Activated naive CD8-positive, alpha-beta T cell treated with anti-CD3 and anti-CD28 coated beads, Interleukin-2, amount 50 U/mL, for 24 hours (primary cell): ENCODE data around the gene LIPT2.

Experiments used
- ATAC-seq: fragments of 150-1000 bp; cut with Tn5 transposase; one replicate; pipeline ENCODE4 v1.10.0; 2021
- DNase-seq: peaks from one replicate; pipeline ENCODE4 v3.0.0; 2021
- H3K27ac Mint-ChIP-seq: one replicate; pipeline ENCODE4 v1.8.0; 2021; ENCODE audit warnings: mild to moderate bottlenecking, mixed read lengths
- H3K27me3 Mint-ChIP-seq: one replicate; pipeline ENCODE4 v1.8.0; 2021; ENCODE audit warnings: mixed read lengths
- H3K36me3 Mint-ChIP-seq: one replicate; pipeline ENCODE4 v1.8.0; 2021; ENCODE audit warnings: low read depth, mixed read lengths
- H3K4me1 Mint-ChIP-seq: one replicate; pipeline ENCODE4 v1.8.0; 2021; ENCODE audit warnings: mixed read lengths
- H3K4me3 Mint-ChIP-seq: one replicate; pipeline ENCODE4 v1.8.0; 2021; ENCODE audit warnings: mild to moderate bottlenecking, moderate library complexity, mixed read lengths
- H3K9me3 Mint-ChIP-seq: one replicate; pipeline ENCODE4 v1.8.0; 2021; ENCODE audit warnings: mixed read lengths

The LIPT2 gene

GRCh38 chr11:74480688-74481417, 12.7 kb downstream of the LIPT2 start:
- no peak overlapping the region for H3K27ac Mint-ChIP-seq
- DNase-seq (no peak), ATAC-seq (no peak)
- no peaks in the 10 kb centered on the region for H3K4me1 Mint-ChIP-seq
- H3K27me3 Mint-ChIP-seq = no peaks in the 10 kb centered on the region
- H3K9me3 Mint-ChIP-seq = no peaks in the 10 kb centered on the region
- no peak overlapping the region for H3K4me3 Mint-ChIP-seq
- no peaks in the 10 kb centered on the region for H3K36me3 Mint-ChIP-seq

- Mint-ChIP-seq H3K4me3 (no peak overlapping the region), H3K27ac (no peak overlapping the region), H3K36me3 (no peaks in the 10 kb centered on the region), H3K9me3 (no peaks in the 10 kb centered on the region), H3K4me1 (no peaks in the 10 kb centered on the region), H3K27me3 (no peaks in the 10 kb centered on the region)
- DNase-seq (no peak), ATAC-seq (no peak)
Observed at GRCh38 chr11:74479732-74480123, 13.8 kb downstream of the LIPT2 start.

GRCh38 chr11:74478877-74479731, 14.4 kb downstream of the LIPT2 start:
- no peak for ATAC-seq
- Mint-ChIP-seq H3K9me3 (no peaks in the 10 kb centered on the region), H3K36me3 (no peaks in the 10 kb centered on the region), H3K4me1 (no peaks in the 10 kb centered on the region), H3K27ac (no peak overlapping the region), H3K27me3 (no peaks in the 10 kb centered on the region), H3K4me3 (no peak overlapping the region)
- no peak for DNase-seq

- no peak for DNase-seq
- Mint-ChIP-seq H3K27me3 (no peaks in the 10 kb centered on the region), H3K36me3 (no peaks in the 10 kb centered on the region), H3K9me3 (no peaks in the 10 kb centered on the region), H3K4me3 (no peak overlapping the region), H3K27ac (no peak overlapping the region), H3K4me1 (peaks cover 7% of the 10 kb centered on the region)
- no peak for ATAC-seq
Observed at GRCh38 chr11:74476536-74476935, 17.0 kb downstream of the LIPT2 start.

GRCh38 chr11:74474316-74474715, 19.2 kb downstream of the LIPT2 start:
- H3K9me3 Mint-ChIP-seq = no peaks in the 10 kb centered on the region
- no peak overlapping the region for H3K27ac Mint-ChIP-seq
- ATAC-seq (no peak), DNase-seq (no peak)
- H3K36me3 Mint-ChIP-seq = no peaks in the 10 kb centered on the region
- H3K27me3 Mint-ChIP-seq = no peaks in the 10 kb centered on the region
- H3K4me3 Mint-ChIP-seq = no peak overlapping the region
- H3K4me1 Mint-ChIP-seq = peaks cover 7% of the 10 kb centered on the region

- DNase-seq = no peak
- no peaks in the 10 kb centered on the region for H3K36me3 Mint-ChIP-seq
- no peaks in the 10 kb centered on the region for H3K9me3 Mint-ChIP-seq
- peaks cover 3% of the 10 kb centered on the region for H3K27me3 Mint-ChIP-seq
- peaks cover 7% of the 10 kb centered on the region for H3K4me1 Mint-ChIP-seq
- no peak for ATAC-seq
- no peak overlapping the region for H3K27ac Mint-ChIP-seq
- H3K4me3 Mint-ChIP-seq = no peak overlapping the region
Observed at GRCh38 chr11:74473382-74474173, 19.9 kb downstream of the LIPT2 start.

GRCh38 chr11:74471668-74472429, 21.7 kb downstream of the LIPT2 start:
- no peak overlapping the region for H3K4me3 Mint-ChIP-seq
- peaks cover 12% of the 10 kb centered on the region for H3K4me1 Mint-ChIP-seq
- no peaks in the 10 kb centered on the region for H3K9me3 Mint-ChIP-seq
- H3K36me3 Mint-ChIP-seq = no peaks in the 10 kb centered on the region
- H3K27ac Mint-ChIP-seq = no peak overlapping the region
- ATAC-seq = no peak
- peaks cover 15% of the 10 kb centered on the region for H3K27me3 Mint-ChIP-seq
- DNase-seq = no peak

- ATAC-seq = no peak
- Mint-ChIP-seq H3K27ac (no peak overlapping the region), H3K9me3 (no peaks in the 10 kb centered on the region), H3K27me3 (peaks cover 23% of the 10 kb centered on the region), H3K4me3 (no peak overlapping the region), H3K4me1 (peaks cover 13% of the 10 kb centered on the region), H3K36me3 (no peaks in the 10 kb centered on the region)
- DNase-seq = no peak
Observed at GRCh38 chr11:74471037-74471436, 22.5 kb downstream of the LIPT2 start.

GRCh38 chr11:74470526-74470925, 23.0 kb downstream of the LIPT2 start:
- no peak overlapping the region for H3K27ac Mint-ChIP-seq
- peaks cover 13% of the 10 kb centered on the region for H3K4me1 Mint-ChIP-seq
- H3K4me3 Mint-ChIP-seq = no peak overlapping the region
- H3K36me3 Mint-ChIP-seq = no peaks in the 10 kb centered on the region
- H3K9me3 Mint-ChIP-seq = no peaks in the 10 kb centered on the region
- peaks cover 28% of the 10 kb centered on the region for H3K27me3 Mint-ChIP-seq
- DNase-seq = no peak
- no peak for ATAC-seq

GRCh38 chr11:74468936-74469335, 24.6 kb downstream of the LIPT2 start:
- Mint-ChIP-seq H3K36me3 (no peaks in the 10 kb centered on the region), H3K9me3 (no peaks in the 10 kb centered on the region), H3K27ac (no peak overlapping the region), H3K4me3 (no peak overlapping the region), H3K27me3 (peaks cover 33% of the 10 kb centered on the region), H3K4me1 (peaks cover 13% of the 10 kb centered on the region)
- DNase-seq (no peak), ATAC-seq (no peak)

- Mint-ChIP-seq H3K27me3 (peaks cover 33% of the 10 kb centered on the region), H3K36me3 (no peaks in the 10 kb centered on the region), H3K27ac (no peak overlapping the region), H3K9me3 (no peaks in the 10 kb centered on the region), H3K4me1 (peaks cover 13% of the 10 kb centered on the region), H3K4me3 (no peak overlapping the region)
- ATAC-seq = no peak
- no peak for DNase-seq
Observed at GRCh38 chr11:74468521-74468920, 25.0 kb downstream of the LIPT2 start.

- Mint-ChIP-seq H3K27me3 (peaks cover 33% of the 10 kb centered on the region), H3K27ac (no peak overlapping the region), H3K4me3 (peak overlapping the region; percentile 5), H3K9me3 (no peaks in the 10 kb centered on the region), H3K4me1 (peaks cover 13% of the 10 kb centered on the region), H3K36me3 (no peaks in the 10 kb centered on the region)
- no peak for ATAC-seq
- DNase-seq = no peak
Observed at GRCh38 chr11:74468058-74468457, 25.5 kb downstream of the LIPT2 start.

GRCh38 chr11:74466916-74467885, 26.3 kb downstream of the LIPT2 start, which contains the start of gene KCNE3:
Gene KCNE3, minus strand, starts transcription at chr11:74467549. Its CDS starts 9,986 bp downstream, at chr11:74457563.
- H3K9me3 Mint-ChIP-seq = no peaks in the 10 kb centered on the region
- H3K4me1 Mint-ChIP-seq = peaks cover 10% of the 10 kb centered on the region
- H3K36me3 Mint-ChIP-seq = no peaks in the 10 kb centered on the region
- peak within 1 kb of the TSS; percentile 19 for H3K4me3 Mint-ChIP-seq
- H3K27ac Mint-ChIP-seq = no peak within 1 kb of the TSS
- peaks cover 33% of the 10 kb centered on the region for H3K27me3 Mint-ChIP-seq
- ATAC-seq (peak; percentile 17), DNase-seq (no peak)
